Measurements from ENCODE around the gene C1QTNF5.

Gene C1QTNF5

DNA sequence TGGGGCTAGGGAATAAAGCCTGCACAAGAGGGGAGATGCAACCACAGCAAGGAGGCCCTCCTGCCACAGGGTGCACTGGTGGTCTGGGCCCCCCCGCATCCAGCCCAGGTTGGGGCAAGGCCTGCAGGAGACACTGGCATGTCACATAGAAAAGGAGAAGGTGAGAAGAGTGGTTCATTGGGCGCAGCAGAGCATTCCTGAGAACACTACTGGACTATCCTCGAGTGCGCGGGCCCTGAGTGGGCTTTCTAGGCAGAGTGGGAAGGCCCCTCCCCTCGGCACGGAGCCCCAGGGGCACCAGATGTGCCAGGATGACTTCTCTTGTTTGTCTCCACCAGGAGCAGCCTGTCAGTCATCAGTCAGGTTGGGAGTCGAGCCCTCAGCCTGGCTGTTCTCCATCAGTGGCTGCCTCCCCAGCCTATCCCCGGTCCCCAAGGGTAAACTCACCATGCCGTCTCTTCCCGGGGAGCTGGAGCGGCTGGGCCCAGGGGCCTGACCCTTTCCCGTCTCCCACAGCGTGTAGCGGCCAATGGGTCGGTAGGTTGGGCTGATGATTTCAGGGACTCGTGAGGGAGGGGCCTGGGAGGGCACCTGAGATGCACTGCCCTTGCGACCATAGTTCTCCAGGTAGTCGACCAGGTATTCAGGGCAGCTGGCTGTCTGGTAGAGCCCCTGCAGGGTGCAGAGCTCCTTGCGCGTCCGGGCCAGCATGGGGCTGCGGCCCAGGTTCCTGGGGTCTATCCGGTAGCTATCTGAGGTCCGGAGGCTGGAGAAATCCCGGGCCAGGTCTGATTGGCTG lies 31.8 kb upstream of the C1QTNF5 start:
- DNase-seq: no peak

DNA sequence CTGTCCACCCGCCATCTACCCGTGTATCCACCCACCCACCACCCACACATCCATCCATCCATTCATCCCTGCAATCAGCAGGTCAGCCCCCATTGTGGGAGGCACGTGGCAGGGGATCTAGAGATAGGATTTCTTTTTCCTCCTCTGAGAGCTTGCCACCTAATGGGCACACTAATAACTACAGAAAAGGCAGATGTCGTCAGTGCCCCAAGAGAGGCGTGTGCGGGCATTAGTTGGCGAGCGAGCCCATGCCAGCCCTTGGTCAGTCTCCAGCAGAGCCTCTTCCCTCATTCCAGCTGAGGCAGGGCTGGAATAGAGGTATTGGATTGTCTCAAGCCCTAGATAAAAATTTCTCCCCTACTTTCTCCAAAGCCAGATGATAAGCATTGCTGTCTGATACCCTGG lies 31.1 kb upstream of the C1QTNF5 start:
- no peak for DNase-seq

DNA sequence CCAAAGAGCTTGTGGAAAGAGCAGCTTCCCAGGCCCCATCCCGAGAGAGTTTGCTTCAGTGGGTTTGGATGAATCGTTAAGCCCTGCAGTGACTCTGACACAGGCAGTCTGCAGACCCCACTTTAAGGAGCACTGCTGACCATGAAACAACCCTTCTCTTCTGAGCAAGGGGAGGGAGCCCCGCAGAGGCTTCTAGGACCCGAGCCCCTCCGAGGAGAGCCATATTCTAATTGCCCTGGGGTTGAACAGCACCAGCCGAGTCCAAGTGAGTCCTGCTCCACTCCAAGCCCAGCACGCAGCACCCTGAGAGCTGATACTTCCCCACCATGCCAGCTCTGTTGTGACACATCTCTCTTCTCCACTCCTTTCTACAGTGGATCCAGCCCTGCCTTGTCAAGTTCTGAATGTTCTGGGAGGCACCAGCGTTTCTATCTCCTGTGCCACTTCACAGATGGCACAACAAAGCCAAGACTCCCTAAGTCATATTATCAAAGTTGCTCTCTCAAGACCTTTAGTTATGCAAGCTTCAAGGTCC lies 30.5 kb upstream of the C1QTNF5 start:
- DNase-seq: no peak

DNA sequence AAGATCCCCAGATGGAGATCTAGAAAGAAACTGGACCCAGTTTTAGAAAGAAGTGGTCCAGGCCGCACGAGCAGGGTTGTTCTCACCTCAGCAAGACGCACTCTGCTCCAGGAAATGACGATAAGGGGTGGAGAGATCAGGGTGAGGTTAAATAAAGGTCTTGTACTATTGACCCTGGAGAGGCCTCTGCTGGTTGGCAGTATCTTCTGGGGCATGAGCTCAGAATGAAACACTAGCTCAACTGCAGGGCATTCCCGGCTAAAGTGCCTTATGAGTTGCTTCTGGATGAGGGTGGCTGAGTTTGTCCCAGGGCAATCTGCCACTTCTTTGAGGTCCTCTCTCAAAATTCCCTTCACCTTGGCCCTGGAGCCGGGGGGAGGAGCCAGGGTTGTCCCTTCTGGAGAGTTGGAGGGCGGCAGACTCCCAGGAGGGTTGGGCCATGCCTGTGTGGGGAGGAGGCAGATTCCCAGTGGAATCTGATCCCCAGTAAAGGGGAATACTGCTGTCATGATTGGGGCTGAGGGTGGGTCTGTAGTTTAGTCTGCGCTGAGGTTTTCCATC lies 29.9 kb upstream of the C1QTNF5 start:
- no peak for DNase-seq

DNA sequence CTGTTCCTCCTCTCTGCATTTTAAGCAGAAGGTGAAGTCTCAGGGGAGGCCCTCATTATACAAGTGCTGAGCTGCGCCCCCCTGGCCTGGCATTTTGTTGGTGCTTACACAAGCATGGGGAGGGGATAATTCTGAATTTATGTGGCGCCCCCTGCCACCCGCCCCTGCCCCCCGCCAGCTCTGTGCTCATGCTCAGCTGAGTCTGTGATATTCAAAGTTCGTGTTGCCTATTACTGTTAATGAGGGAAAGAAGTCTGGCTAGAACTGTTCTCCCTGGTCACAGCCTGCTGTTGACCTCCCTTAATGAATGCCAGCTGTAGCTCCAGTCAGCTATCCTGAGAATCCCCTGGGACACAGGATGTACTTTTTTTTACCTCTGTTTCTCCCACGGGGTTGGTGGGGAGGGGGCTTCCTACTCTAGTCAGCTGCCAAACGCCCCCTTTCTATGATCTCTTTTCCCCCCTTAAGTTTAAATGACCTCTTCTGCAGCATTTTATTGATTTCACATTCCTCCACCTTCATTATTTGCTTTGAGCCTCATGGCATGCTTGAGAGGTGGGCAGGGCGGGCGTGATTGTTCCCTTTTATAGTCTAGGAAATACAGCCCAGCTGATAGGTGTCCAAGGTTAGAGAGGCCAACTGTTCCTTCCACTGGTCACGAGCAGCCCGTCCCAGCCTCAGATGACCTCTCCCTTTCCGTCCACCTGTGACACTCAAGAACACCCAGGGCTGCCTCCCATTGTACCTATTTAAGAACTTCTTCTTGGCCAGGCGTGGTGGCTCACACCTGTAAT lies 28.6 kb upstream of the C1QTNF5 start:
- no peak for DNase-seq

DNA sequence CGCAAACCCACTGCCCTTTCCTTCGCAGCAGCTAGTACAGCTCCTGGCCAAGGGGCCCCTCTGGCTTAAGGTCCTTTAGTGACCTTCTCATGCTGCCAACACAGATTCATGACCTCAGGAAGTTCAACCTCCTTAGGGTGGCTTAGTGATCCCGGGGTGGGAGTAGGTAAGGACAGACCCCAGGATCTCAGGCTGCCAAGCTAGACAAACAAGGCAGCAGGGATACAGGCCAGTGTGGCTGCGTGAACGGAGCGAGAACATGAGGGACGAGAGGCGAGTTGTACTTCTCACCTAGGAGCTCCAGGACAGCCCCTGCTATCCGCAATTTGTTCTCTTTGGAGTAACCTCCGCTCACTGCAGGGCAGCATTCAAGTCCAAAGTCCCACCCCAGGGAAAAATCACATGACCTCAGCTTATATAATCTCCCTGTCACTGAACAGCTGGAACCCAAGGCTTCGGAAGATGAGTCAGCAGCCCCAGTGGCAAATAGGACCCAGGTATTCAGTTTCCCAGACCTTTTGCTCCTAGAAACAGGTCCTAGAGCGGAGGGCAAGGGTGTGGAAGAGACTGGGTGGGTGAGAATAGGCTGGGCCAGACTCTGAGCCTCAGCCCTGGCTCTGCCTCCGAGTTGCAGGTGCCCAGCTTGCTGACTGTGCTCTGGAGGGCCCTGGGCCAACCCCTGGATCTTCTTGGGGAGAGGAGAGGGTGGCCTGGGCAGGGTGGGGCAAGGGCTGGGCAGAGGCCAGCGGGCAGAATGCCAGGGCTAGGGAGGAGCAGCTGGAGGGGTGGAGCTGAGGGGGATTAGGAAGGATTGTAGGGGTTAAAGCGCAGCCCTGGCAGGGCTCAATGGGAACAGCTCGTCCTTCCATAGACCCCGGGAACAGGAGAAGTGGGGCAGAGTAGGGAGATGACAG lies 27.7 kb upstream of the C1QTNF5 start:
- DNase-seq: peak; percentile 64

DNA sequence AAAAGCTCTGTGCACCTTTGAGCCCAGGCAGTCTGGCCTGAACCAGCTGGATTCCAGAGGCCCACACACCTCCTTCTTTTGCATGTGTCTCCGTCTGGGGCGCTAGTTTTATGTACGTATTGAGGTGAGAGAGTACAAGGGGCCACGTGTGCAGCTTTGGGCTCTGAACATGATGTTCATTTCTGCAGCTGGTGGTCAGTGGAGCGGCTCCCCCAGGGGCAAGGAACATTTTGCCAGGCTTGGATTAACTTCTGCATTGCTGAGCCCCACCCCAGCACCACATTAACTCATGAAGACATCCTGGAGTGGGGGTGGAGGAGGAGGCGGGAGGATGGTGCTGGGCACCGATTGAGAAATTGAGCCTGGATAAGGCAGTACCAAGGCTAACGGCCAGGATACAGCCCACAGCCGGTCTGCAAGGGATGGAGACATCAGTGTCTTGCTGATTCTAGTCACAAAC lies 27.0 kb upstream of the C1QTNF5 start:
- peak; percentile 78 for DNase-seq

DNA sequence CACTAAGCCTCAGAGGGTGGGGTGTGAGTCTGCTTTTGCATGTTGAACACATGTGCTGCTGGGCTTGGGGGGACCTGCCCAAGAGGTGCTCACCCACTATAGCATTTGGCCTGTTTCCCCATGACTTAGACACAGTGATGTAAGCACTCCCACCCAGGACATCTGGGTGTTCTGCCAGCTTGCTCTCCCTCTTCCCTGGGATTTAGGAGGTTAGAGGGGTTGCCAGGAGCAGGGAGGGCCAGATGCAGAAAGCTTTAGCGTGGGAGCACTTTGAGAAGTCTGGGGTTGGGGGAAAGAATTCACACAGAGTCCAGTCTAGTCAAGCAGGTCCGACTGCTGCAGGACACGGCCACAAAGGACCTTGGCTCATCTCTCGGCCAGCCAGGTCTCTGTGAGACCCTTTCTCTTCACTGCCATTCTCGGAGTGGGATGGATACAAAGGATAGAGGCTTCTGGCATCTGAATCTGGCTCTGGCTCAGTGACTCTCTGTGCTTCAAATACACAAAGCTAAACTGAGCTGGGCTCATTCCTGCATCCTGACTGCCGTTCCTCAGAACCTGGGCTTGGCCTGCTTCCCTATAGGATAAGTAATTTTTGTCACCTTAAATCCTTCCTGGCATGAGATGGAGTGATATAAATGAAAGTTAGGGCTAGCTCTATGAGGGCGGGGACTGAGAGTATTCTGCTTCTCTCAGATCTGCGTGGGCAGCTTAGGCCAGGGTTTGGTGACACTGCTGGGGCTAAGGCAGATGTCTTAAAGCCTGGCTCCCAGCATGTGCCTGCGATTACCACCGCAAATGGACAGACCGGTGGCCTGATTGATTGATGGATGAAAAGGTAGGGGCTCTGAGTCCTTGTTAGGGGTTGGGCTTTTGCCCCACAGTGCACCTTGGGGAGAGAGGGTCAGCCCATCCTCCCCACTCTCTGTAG lies 26.3 kb upstream of the C1QTNF5 start:
- DNase-seq: no peak

DNA sequence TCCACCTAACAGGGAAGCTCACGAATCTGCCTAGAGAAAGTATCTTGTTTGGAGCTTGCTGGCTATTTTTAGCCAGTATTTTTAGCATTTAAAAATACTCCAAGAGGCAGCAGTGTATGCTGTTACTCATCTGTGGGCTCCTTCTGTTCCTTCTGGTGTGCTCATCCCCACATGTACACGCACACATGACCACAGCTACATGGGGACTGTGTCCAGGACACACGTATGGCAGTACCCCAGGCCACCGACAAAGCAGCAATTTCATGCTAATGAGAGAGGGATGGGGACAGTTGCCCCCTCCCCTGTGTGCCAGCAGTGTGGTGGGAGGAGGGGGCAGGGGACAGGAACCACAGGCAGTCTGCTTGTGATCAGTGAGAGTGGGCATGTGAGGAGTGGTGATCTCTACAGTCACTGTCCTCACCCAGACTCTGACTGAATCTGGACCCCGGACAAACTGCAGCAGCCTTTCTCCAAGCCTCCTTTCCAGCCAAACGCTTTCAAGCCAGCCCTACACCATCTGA lies 24.4 kb upstream of the C1QTNF5 start:
- DNase-seq: no peak

DNA sequence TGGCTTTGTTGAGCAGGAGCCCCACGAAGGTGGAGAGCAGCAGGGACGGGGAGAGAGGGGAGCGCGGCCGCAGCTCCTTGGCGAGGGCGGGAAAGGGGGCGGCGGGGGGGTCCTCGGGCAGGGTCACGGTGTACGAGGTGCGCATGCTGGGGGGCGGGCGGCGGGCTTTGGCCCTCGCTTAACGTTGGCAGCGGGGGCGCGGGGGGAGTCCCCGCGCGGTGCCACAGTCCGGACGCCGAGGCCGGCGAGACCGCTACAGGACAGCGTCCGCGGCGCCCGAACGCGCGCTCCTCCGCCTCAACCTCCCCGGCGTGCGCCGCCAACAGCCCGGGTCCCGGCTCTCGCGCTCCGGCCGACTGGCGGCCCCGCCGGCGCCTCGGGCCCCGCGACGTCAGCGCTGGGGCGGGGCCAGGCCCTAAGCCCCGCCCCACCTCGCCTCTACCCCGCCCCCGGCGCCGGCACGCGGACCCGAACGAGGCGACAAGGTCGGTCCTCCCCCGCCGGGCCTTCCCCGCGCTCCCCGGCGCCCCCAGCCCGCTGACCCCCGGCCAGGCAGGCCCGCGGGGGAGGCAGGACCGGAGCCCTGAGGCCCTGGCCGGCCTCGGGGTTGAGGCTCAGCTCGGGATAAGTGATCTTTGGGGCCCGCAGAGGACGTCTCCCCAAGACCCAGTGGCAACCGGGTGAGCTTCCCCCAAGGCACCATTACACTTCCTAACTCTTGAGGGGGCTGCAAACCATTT lies 23.3 kb upstream of the C1QTNF5 start:
- DNase-seq: no peak

DNA sequence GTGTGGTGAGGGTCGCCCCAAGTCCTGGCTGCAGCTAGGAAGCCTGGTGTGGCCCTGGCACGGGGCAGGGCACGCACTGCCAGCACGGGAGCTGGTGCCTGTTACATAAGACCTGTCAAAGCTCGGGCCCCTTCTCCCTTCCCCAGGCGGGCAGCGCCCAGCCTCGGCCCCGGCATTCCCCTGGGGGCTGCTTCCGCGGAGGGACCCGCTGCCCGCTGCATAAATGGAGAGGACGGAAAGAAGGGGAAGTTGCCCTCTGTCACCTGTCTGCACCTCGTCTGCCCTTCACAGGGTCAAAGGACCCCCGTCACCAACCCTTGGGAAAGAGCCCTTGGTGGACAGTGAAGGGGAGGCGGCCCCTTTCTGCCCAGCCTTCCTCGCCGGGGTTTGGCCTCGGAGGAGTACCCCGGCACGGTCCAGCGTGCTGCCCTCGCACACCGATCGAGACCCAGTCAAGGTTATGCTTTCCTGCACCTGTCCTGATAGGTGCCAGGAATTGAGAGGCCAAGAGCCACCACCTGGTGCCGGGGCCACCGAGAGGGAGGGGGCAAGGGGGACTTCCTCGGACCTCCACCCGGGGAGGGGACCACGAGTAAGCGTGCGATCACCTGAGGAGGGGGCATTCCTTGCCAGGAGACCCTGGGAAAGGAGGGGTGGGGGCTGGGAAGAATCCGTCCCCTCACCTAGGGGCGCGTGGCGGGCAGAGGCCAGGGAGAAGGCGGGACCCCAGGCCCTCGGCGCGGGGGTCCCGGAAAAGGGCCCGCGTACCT lies 22.6 kb upstream of the C1QTNF5 start:
- DNase-seq: no peak

DNA sequence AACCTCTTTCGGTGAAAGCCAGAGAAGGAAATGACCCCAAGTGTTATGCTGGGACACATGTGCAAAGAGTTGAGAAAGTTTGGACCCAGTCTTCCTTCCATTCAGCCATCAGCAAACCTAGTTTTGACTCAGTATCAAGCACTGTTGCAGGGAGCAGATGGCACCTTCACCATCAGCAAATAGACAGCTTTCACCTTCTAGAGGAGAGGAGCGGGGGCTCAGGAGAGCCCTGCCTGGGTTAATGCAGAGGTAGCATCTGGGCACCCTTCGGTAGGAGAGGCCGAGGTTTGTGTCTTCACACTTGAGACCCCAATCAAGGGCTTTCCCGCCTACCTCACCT lies 22.0 kb upstream of the C1QTNF5 start:
- DNase-seq: no peak

DNA sequence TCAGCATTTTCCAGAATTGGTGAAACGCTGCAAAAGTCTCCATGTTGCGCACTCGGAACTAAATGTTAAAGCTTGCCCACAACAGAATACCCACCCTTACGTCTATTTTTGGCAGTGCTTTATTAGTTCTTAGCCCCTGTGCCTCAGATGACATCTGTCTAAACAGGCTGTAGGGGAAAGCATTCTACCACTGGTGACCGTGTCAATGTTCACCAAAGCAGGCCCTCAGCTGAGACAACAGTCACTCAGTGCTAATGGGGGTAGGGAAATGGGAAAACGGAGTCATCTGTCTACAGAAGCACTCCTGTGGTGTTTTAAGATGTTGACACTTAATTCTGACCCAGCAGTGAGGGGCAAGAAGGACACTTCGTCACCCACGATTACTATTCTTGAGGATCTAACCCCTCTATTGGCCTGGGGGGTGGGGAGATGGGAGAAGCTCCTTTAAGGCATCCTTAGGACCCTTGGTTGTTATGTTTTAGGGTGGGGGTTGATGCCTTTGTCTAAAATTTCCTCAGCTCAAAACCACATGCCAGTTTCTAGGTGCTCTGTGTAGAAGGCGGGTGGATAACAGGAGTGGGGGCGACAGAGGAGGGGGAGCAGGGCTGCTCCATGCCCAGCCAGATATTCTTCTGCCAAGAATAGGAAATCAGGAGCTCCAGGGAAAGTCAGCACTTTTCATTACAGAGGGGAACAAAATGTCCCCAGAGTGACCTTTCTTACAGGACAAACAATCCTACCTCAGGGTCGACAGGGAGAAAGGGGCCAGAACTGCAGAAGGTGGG lies 21.4 kb upstream of the C1QTNF5 start:
- no peak for DNase-seq

DNA sequence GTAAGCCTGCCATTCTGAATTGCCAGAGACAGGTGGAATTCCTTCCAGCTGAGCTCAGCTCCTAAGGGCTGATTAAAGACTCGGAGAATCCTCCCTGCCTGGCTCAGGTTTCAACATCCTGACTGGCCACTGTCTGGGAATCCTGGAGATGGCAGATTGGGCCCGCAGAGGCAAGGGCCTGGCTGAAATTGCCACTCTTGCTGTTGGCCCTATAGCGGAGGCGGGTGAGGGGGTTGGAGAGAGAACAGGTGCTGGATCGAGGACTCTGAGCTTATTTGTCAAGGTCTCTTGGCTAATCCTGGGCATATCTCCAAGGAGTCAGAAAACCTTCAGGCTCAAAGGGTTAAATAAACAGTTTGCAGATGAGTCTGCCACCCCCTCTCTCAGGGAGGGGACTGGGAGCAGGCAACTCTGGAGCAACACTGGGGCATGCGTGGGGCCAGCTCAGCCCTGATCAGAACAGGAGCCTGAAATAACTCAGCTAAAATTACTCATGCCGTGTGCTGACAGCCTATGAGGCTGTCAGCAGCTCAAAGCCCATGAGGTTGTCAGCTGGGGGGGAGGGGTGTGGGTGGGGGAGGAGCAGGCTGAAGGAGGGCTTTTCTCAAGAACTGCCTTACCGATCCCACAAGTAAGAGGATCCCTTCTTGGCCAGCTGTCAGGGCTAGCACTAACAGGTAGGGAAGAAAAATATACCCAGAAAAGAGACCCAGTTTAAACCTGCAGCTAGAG lies 20.5 kb upstream of the C1QTNF5 start:
- DNase-seq: peak; percentile 97

DNA sequence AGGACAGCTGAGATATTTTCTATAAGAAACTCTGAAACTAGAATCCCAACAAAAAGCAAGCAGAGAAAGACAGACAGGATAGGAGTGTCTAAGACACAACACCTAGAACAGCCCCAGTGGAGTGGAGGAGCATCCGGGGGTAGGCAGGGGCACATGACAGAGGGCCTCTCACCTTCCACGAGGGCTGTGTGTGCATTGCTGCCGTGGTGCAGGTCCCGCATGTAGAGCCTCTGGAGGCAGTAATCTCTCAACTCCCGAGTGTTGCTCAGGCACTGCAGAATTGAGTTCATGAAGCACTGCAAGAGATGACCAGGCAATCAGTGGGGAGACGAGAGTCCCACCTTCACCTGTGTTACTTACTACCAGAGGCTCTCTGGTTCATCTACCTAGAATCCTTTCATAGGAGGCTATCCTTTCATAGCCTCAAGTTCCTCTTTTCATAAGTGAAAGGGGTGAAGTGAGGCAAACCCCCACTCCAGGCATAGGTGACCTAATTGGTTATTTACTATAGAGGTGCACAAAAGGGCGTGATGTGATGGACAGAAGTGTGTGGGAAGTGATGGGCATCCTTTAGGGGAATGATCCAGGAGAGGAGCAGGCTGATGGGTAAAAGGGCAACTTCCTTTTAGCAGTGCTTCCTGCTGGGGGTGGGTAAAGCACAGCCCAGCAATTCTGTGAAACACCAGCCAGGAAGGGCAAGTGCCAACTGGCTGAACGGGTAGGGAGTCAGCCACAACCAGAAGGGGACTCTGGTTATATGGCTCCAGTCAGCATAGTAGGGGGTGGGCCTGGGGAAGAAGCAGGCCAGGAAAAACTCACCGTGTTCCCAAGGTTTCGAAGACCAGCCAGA lies 18.9 kb upstream of the C1QTNF5 start:
- DNase-seq: no peak

DNA sequence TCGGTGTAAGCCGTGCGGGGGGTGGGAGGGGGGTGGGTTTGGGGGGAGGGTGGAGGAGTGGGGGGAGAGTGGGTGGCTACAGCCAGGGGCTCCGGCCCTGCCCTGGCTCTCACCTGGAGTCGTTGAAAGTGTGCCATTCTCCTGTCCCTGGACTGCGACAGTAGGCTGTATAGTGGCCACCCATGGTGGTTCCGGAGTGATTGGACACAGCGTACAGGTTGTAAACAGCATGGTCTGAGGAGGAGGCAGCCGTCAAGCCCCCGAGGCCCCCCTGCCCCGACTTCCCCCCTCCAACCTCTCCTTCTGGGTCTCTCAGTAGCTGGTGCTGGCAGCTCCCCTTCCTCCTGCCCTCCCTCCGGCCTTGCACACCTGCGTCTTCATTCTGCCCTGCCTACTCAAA lies 16.4 kb upstream of the C1QTNF5 start:
- DNase-seq: no peak
